HEK293 (cell line): ENCODE results near the gene OR8A1.

Source experiments
- CTCF ChIA-PET: fragments of 350-600 bp; formaldehyde crosslinking; extraction: SDS; loops from one replicate; lab custom pipeline; 2021; ENCODE audit warnings: antibody characterized with exemption; lab: Yijun Ruan, JAX
- POLR2A ChIA-PET: fragments of 300-600 bp; formaldehyde crosslinking; extraction: SDS; loops from one replicate; lab custom pipeline; 2020; ENCODE audit warnings: antibody characterized with exemption, inconsistent platforms; lab: Yijun Ruan, JAX
- H3K27ac ChIP-seq: fragments of 200-500 bp; sonication (Bioruptor generic); 2 replicates; pipeline ENCODE4 v1.5.1; 2014; ENCODE audit warnings: low read depth, low read length, control low read depth, inconsistent platforms; ENCODE audit errors: extremely low read depth
- H3K36me3 ChIP-seq, 2 experiments: fragments of 200-500 bp in 1 of 2; sonication (Bioruptor generic) in 1 of 2; 1 replicate in 1 of 2; 2 replicates in 1 of 2; pipeline ENCODE4 v1.5.1; 2014 to 2017; ENCODE audit warnings: inconsistent platforms in 2 of 2, low read length in 2 of 2; ENCODE audit not compliant: control insufficient read depth in 2 of 2, insufficient read depth in 1 of 2
- H3K4me1 ChIP-seq: fragments of 200-500 bp; sonication (Bioruptor generic); 2 replicates; pipeline ENCODE4 v1.5.1; 2014; ENCODE audit warnings: mild to moderate bottlenecking, low read length, inconsistent platforms; ENCODE audit not compliant: control insufficient read depth, insufficient read depth
- H3K4me3 ChIP-seq: 2 replicates; pipeline ENCODE4 v1.5.1; 2011; ENCODE audit warnings: low read depth, mild to moderate bottlenecking, control low read depth, low read length, moderate library complexity
- H3K9me3 ChIP-seq: fragments of 200-500 bp; sonication (Bioruptor generic); 2 replicates; pipeline ENCODE4 v1.5.1; 2014; ENCODE audit warnings: low read depth, low read length, inconsistent platforms; ENCODE audit not compliant: control insufficient read depth, insufficient read depth
- EGR2 ChIP-seq: fragments of 450-650 bp; formaldehyde crosslinking; IDR thresholded peaks from 2 replicates; pipeline ENCODE4 v1.5.1; 2016; ENCODE audit warnings: low read depth, missing biosample characterization, missing genetic modification characterization
- GLI2 ChIP-seq: fragments of 450-650 bp; formaldehyde crosslinking; IDR thresholded peaks from 2 replicates; pipeline ENCODE4; 2017; ENCODE audit warnings: missing biosample characterization, missing genetic modification characterization, low read depth, borderline replicate concordance
- KLF1 ChIP-seq: fragments of 450-650 bp; formaldehyde crosslinking; IDR thresholded peaks from 2 replicates; pipeline ENCODE4 v1.5.1; 2016; ENCODE audit warnings: missing biosample characterization, missing genetic modification characterization
- KLF16 ChIP-seq: fragments of 450-650 bp; formaldehyde crosslinking; IDR thresholded peaks from 2 replicates; pipeline ENCODE4 v1.5.1; 2017; ENCODE audit warnings: missing biosample characterization, missing genetic modification characterization
- MYNN ChIP-seq: fragments of 450-650 bp; formaldehyde crosslinking; IDR thresholded peaks from 2 replicates; pipeline ENCODE4 v1.5.1; 2016; ENCODE audit warnings: missing biosample characterization, missing genetic modification characterization, borderline replicate concordance
- MZF1 ChIP-seq: fragments of 450-650 bp; formaldehyde crosslinking; IDR thresholded peaks from 2 replicates; pipeline ENCODE4 v1.5.1; 2017; ENCODE audit warnings: missing biosample characterization, missing genetic modification characterization, borderline replicate concordance
- SALL2 ChIP-seq: fragments of 450-650 bp; formaldehyde crosslinking; IDR thresholded peaks from 2 replicates; pipeline ENCODE4 v1.5.0; 2017; ENCODE audit warnings: missing biosample characterization, mild to moderate bottlenecking, missing genetic modification characterization, borderline replicate concordance
- TCF7L2 ChIP-seq: IDR thresholded peaks from 2 replicates; pipeline ENCODE4 v1.6.1; 2011; ENCODE audit warnings: low read depth, mild to moderate bottlenecking, inconsistent platforms, low read length, moderate library complexity, borderline replicate concordance
- YY2 ChIP-seq: fragments of 450-650 bp; formaldehyde crosslinking; IDR thresholded peaks from 2 replicates; pipeline ENCODE4 v1.5.1; 2016; ENCODE audit warnings: missing biosample characterization, missing genetic modification characterization
- ZBTB21 ChIP-seq: fragments of 450-650 bp; formaldehyde crosslinking; IDR thresholded peaks from 2 replicates; pipeline ENCODE4 v1.5.1; 2017; ENCODE audit warnings: missing biosample characterization, missing genetic modification characterization
- ZNF10 ChIP-seq: fragments of 450-650 bp; formaldehyde crosslinking; IDR thresholded peaks from 2 replicates; pipeline ENCODE4 v1.5.1; 2017; ENCODE audit warnings: missing biosample characterization, missing genetic modification characterization
- ZNF146 ChIP-seq: fragments of 450-650 bp; formaldehyde crosslinking; IDR thresholded peaks from 2 replicates; pipeline ENCODE4 v1.5.1; 2016; ENCODE audit warnings: missing biosample characterization, missing genetic modification characterization
- ZNF324 ChIP-seq: fragments of 450-650 bp; formaldehyde crosslinking; IDR thresholded peaks from 2 replicates; pipeline ENCODE4 v1.5.1; 2016; ENCODE audit warnings: missing biosample characterization, missing genetic modification characterization
- ZNF362 ChIP-seq: fragments of 450-650 bp; formaldehyde crosslinking; IDR thresholded peaks from 2 replicates; pipeline ENCODE4 v1.5.1; 2016; ENCODE audit warnings: missing biosample characterization, missing genetic modification characterization
- ZNF404 ChIP-seq: fragments of 450-650 bp; formaldehyde crosslinking; IDR thresholded peaks from 2 replicates; pipeline ENCODE4 v1.5.1; 2017; ENCODE audit warnings: missing biosample characterization, missing genetic modification characterization
- ZNF449 ChIP-seq: fragments of 450-650 bp; formaldehyde crosslinking; IDR thresholded peaks from 2 replicates; pipeline ENCODE4 v1.5.1; 2017; ENCODE audit warnings: missing biosample characterization, mild to moderate bottlenecking, missing genetic modification characterization, moderate library complexity
- ZNF501 ChIP-seq: fragments of 450-650 bp; formaldehyde crosslinking; IDR thresholded peaks from 2 replicates; pipeline ENCODE4 v1.5.1; 2016; ENCODE audit warnings: missing biosample characterization, missing genetic modification characterization
- ZNF571 ChIP-seq: fragments of 450-650 bp; formaldehyde crosslinking; IDR thresholded peaks from 2 replicates; pipeline ENCODE4 v1.5.0; 2017; ENCODE audit warnings: missing biosample characterization, missing genetic modification characterization
- ZNF658 ChIP-seq: fragments of 450-650 bp; formaldehyde crosslinking; IDR thresholded peaks from 2 replicates; pipeline ENCODE4; 2016; ENCODE audit warnings: missing biosample characterization, missing genetic modification characterization
- ZNF664 ChIP-seq: fragments of 450-650 bp; formaldehyde crosslinking; IDR thresholded peaks from 2 replicates; pipeline ENCODE4 v1.5.1; 2016; ENCODE audit warnings: missing biosample characterization, missing genetic modification characterization
- ZNF677 ChIP-seq: fragments of 450-650 bp; IDR thresholded peaks from 2 replicates; pipeline ENCODE4 v1.5.0; 2018; ENCODE audit warnings: missing biosample characterization, mild to moderate bottlenecking, missing genetic modification characterization, moderate library complexity
- ZNF747 ChIP-seq: fragments of 450-650 bp; formaldehyde crosslinking; IDR thresholded peaks from 2 replicates; pipeline ENCODE4 v1.5.1; 2016; ENCODE audit warnings: missing biosample characterization, missing genetic modification characterization
- ZNF777 ChIP-seq: fragments of 450-650 bp; formaldehyde crosslinking; IDR thresholded peaks from 2 replicates; pipeline ENCODE4 v1.5.1; 2017; ENCODE audit warnings: missing biosample characterization, missing genetic modification characterization, borderline replicate concordance
- ZNF837 ChIP-seq: fragments of 450-650 bp; formaldehyde crosslinking; IDR thresholded peaks from 2 replicates; pipeline ENCODE4 v1.5.1; 2016; ENCODE audit warnings: missing biosample characterization, missing genetic modification characterization
- ZNF843 ChIP-seq: fragments of 450-650 bp; formaldehyde crosslinking; IDR thresholded peaks from 2 replicates; pipeline ENCODE4 v1.5.1; 2016; ENCODE audit warnings: missing biosample characterization, missing genetic modification characterization

Gene OR8A1

GRCh38 chr11:124570160-124570559, 363 bp downstream of the OR8A1 start:
- ChIA-PET CTCF (interaction anchor here (1.3 kb wide), 1 partner anchor 15 kb away, joined by 5 read pairs; no protein-coding TSS in a partner anchor), POLR2A (no interaction called here)
- Histone ChIP-seq H3K4me3 (no peak overlapping the region), H3K36me3 (no peaks in the 10 kb centered on the region), H3K27ac (no peak overlapping the region), H3K4me1 (no peaks in the 10 kb centered on the region), H3K9me3 (no peaks in the 10 kb centered on the region)
- no peak for TF ChIP-seq ZNF404 (tag by site-specific recombination)
- TF ChIP-seq ZNF324 (tag by site-specific recombination), result no peak
- TF ChIP-seq MZF1 (tag by site-specific recombination), result no peak
- TF ChIP-seq EGR2 (tag by site-specific recombination), result no peak
- TF ChIP-seq ZNF777 (tag by site-specific recombination), result no peak
- no peak for TF ChIP-seq YY2
- no peak for TF ChIP-seq ZNF146 (tag by site-specific recombination)
- no peak for TF ChIP-seq ZNF501 (tag by site-specific recombination)
- no peak for TF ChIP-seq SALL2 (tag by site-specific recombination)
- TF ChIP-seq ZNF843, result no peak
- TF ChIP-seq KLF1 (tag by site-specific recombination), result no peak
- TF ChIP-seq ZNF571 (tag by site-specific recombination), result no peak
- no peak for TF ChIP-seq ZNF10
- TF ChIP-seq ZNF747 (tag by site-specific recombination), result no peak
- TF ChIP-seq MYNN (tag by site-specific recombination), result no peak
- no peak for TF ChIP-seq ZNF664 (tag by site-specific recombination)

- ChIA-PET CTCF (interaction anchor here (0.6 to 1.3 kb wide), 5 partner anchors 66 to 509 kb away, joined by 3 to 7 read pairs (median 4); no protein-coding TSS in a partner anchor), POLR2A (no interaction called here)
- no peak for TF ChIP-seq ZNF362 (tag by site-specific recombination)
- TF ChIP-seq ZNF677 (tag by site-specific recombination), result no peak
- no peak for TF ChIP-seq GLI2 (tag by site-specific recombination)
- TF ChIP-seq KLF16 (tag by site-specific recombination), result no peak
- TF ChIP-seq TCF7L2, result no peak
- TF ChIP-seq ZNF658 (tag by site-specific recombination), result no peak
- Histone ChIP-seq H3K9me3 (no peaks in the 10 kb centered on the region), H3K27ac (no peak overlapping the region), H3K4me1 (no peaks in the 10 kb centered on the region), H3K4me3 (no peak overlapping the region), H3K36me3 (no peaks in the 10 kb centered on the region)
These were observed 8.1 kb downstream of the OR8A1 start for GRCh38 chr11:124577716-124578427.

- Histone ChIP-seq H3K9me3 (no peaks in the 10 kb centered on the region), H3K4me3 (no peak overlapping the region), H3K27ac (no peak overlapping the region), H3K36me3 (no peaks in the 10 kb centered on the region), H3K4me1 (no peaks in the 10 kb centered on the region)
- ChIA-PET CTCF (interaction anchor here (1.3 kb wide), 1 partner anchor 509 kb away, joined by 7 read pairs; no protein-coding TSS in a partner anchor), POLR2A (no interaction called here)
- TF ChIP-seq ZNF449, result no peak
- no peak for TF ChIP-seq ZBTB21 (tag by site-specific recombination)
- TF ChIP-seq ZNF837 (tag by site-specific recombination), result no peak
These were observed 9.0 kb downstream of the OR8A1 start for GRCh38 chr11:124578761-124579160.
